ELF-1 (cell line): ENCODE results near the gene TTC7B.

Experiments used
- DNase-seq: peaks from one replicate; pipeline ENCODE4 v3.0.0-alpha.2; 2016; ENCODE audit warnings: low read depth, low spot score

TTC7B gene

GRCh38 chr14:90704738-90705392 is 111.4 kb downstream of the TTC7B start:
- DNase-seq, result no peak

DNA sequence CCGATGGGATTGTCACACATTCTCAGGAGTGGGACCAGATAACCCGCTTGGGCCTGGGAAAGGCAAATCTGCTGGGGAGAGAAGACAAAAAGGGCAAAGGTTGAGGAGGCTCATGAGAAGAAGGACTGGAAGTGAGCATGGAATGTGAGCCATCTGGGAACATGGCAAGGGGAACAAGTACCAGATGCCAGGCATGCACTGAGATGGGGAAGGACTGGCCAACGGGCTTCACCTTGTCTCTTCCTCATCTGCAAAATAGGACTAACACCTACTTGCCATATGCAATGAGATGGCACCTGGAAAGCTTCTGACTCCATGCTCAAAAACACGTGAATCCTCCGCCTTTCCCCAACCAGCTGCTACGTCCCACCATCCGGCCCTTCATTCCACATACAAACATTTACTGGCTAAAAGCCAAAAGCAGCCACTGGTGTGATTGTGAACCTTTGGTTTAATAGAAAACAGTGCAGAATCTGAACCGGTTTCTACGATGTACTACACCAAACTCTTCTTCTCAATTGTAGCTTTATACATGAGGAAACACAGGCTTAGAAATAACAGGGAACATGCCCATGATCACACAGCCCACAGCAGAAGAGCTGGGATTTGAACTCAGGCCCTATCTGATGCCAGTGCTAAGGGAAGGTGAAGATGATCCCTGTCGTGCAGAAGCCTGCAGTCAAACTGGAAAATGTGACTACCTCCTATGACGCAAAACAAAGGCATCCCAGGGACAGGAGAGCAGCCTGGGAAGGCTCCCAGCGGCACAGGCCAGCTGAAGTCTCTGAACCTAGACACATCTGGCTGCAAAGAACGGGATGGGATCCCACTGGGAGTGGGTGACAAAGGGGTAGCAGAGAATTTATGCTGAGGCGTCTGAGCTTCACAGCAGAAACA is 112.1 kb downstream of the TTC7B start:
- DNase-seq, result no peak

DNA sequence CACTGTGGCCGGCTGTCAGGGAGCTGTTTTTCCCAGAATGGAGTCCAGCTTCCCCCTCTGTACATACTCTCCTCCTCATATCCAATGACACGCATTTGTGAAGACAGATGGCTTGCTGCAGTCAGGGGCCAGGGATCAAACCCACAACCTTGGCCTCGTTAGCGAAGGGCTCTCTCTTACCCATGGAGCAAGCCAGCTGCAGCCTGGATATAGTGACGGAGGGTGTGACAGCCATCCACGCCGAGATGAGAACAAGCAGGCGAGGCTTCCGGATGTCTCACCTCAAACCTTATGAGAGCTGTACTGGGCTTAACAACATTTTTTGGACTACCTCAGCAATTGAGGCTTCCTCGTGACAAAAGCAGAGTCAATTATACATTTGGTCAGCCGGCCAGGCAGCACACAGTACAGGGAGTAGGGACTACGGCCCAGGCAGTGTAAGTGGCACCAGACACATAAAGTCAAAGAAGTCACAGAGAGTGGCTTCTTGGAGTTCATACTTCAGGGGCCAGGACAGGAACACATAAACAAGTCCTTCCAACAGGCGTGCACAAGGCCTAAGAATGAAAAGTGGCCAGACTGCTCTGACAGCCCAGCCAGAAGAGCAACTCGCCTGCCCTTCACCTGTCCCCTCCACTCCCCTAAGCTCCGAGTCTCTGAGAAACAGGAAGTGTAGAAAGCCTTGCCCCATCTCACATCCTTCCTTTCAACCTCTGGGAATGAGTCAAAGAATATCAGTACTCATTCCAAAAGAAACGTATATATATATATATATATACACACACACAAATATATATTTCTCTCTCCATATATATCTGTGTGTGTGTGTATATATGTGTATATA is 115.1 kb downstream of the TTC7B start:
- DNase-seq, result no peak

DNA sequence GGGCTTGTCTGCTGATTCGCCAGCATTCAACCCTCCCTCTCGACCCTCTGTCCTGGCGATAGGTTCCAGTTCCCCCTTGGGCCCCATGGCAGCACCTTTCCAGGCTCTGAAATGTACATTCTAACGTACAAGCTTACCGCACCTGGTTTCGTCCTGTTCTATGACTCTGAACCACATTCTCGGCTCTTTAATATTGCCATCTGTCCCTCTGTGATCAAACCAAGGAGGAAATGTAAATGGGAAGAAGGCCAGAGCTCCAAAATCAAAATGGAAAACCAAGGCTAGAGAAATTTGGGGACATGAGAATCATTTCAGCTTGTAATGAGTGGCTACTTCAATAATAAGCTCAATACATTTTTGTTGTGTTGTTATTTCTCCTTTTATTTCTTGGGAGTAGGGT is 117.2 kb downstream of the TTC7B start:
- no peak for DNase-seq

- no peak for DNase-seq
Observed at GRCh38 chr14:90698379-90698869, 117.8 kb downstream of the TTC7B start.

DNA sequence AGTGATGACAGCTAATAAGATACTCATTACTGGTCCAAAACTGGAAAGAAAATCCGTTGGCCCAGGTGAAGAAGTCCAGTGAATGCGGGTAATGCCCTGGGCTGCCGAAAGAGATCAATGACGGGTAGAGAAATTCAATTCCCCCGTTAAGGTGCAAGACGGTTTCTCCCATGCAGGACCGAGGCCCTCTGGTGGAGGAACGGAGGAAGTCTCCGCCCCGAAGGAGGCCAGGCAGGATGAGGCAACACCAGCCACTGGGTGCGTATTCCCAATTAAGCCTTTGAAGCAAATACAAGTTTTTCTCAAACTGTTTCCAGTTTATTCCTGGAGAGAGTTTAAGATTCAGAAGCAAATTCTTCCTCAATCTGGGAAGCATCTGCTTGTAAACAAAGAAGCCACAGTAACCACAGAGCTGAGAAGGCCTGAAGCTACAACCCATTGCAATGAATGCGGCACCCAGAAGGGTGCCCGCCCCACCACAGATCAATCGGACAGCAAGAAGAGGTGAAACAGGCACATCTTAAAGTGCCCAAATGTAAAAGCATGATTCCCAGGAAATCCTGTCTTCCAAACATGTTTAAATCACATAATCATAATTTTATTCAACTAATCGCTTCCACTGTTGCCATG is 118.5 kb downstream of the TTC7B start:
- DNase-seq, result peak; percentile 86

GRCh38 chr14:90697132-90697531 is 119.1 kb downstream of the TTC7B start:
- no peak for DNase-seq

- no peak for DNase-seq
Observed at GRCh38 chr14:90696720-90697119, 119.5 kb downstream of the TTC7B start.

DNA sequence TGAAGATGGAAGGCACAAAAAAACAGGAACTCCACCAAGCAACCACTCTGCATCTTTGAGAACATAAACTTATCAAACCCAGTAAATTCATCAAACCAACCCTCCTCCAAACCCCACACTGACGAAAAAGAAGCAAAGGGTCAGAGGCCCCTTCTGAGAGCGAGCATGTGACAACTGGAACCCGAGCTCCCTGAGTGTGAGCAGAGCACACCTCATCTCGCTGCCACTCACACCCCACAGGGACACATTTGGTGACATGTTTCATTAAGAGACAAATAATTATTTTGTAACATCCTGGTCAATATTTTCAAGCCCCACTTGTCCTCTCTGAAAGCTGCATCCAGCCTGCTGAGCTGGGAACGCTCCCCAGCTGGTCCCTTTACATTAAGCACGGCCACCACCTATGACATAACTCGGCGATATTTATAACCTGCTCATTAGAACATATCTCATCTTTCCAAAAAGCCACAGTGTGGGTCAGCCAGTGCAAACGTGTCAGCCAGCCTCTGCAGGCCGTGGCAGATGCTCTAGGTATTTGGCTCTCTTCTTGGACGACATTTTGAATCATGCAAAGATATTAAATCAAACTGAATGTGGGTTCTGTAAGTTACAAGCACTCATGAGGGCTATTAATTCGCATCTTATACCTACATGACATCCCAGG is 120.1 kb downstream of the TTC7B start:
- DNase-seq, result no peak

- no peak for DNase-seq
Observed at GRCh38 chr14:90693413-90693812, 122.8 kb downstream of the TTC7B start.

GRCh38 chr14:90692826-90693225 is 123.4 kb downstream of the TTC7B start:
- no peak for DNase-seq

DNA sequence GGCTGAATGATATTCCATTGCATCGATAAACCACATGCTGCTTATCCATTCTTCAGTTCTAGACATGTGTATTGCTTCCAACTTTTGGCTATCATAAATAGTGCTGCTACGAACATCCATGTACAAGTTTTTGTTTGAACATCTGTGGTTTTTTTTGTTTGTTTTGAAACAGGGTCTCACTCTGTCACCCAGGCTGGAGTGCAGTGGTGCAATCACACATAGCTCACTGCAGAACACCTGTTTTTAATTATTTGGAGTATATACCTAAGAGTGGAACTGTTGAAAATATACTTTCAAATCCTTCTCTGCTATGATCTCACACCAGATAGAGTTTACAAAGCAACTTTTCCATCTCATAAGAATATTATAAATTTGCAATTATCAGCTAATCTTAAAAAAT is 124.2 kb downstream of the TTC7B start:
- DNase-seq, result no peak

GRCh38 chr14:90691627-90692026 is 124.6 kb downstream of the TTC7B start:
- DNase-seq, result no peak

DNA sequence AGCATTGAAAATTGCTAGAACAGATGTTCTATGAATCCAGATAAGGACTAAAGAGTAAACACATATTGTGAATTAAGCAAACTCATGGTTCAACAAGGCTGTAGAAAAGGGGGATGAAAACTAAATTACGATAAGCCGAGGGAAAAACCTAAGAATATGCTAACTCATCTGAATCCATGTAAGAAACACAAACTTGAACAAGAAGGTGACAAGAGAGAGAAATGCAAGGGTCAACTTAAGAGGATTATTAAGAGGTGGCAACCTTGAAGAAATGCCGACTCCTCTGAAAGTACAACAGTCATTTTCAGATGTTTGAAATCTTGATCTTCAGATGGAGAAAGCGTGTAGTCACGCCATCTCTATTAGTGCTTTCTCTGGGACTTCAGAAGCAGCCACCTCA is 128.6 kb downstream of the TTC7B start:
- DNase-seq, result no peak

- DNase-seq, result no peak
Observed at GRCh38 chr14:90682615-90683014, 133.6 kb downstream of the TTC7B start.

DNA sequence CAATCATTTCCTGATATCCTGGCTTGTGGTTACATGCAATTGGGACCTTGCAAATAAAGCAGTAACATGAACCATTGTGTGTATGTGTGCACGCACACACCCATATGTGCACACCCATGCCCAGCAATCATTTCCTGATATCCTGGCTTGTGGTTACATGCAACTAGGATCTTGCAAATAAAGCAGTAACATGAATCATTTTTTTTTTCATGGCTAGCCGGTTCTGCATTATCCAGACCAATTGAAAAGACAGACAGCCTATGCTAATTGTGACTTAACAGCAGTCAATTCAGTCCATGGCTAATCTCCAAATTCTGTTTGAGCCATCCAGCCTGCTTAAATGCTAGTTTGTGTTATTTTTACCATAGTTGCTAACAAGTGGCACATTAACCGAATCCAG is 134.3 kb downstream of the TTC7B start:
- no peak for DNase-seq

GRCh38 chr14:90678846-90679362 is 137.3 kb downstream of the TTC7B start:
- DNase-seq, result no peak

DNA sequence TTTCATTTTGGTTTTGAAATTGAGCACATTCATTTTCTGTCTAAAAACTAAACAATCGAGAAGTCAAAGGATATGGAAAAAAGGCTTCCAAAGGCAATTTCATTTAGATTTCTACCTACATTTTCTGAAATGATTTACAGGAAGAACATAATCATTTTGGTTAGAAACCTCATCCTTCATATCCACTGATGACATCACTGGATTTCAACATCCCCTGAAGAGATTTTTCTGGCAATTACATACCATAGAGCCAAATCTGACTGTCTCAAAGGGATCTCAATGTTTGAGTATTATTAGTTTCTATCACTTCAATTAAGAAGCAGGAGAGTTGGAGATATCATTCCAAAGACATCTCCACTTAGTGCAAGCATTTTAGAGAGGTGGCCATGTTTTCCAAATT is 137.8 kb downstream of the TTC7B start:
- no peak for DNase-seq

GRCh38 chr14:90677484-90678050 is 138.7 kb downstream of the TTC7B start:
- DNase-seq, result no peak

- no peak for DNase-seq
Observed at GRCh38 chr14:90676912-90677311, 139.3 kb downstream of the TTC7B start.
